MG63 (cell line): ENCODE measurements around the gene VPS13D. TPM values are rescaled to one million over a fixed set of nuclear protein-coding genes. Genes with fewer than 3 reads are reported as not detected.

Experiments
- DNase-seq: peaks from one replicate; pipeline ENCODE4 v3.0.0-alpha.2; 2020
- H3K27me3 ChIP-seq: fragments of 250-450 bp; sonication (Bioruptor Pico); 2 replicates; pipeline ENCODE4 v1.5.1; 2020; ENCODE audit warnings: mild to moderate bottlenecking, moderate library complexity
- H3K36me3 ChIP-seq: fragments of 250-450 bp; sonication (Bioruptor Pico); 2 replicates; pipeline ENCODE4 v1.5.1; 2020; ENCODE audit warnings: mild to moderate bottlenecking, moderate library complexity
- H3K4me3 ChIP-seq: fragments of 250-450 bp; sonication (Bioruptor Pico); 2 replicates; pipeline ENCODE4 v1.5.1; 2020; ENCODE audit warnings: mild to moderate bottlenecking, moderate library complexity
- H3K9me3 ChIP-seq: fragments of 250-450 bp; sonication (Bioruptor Pico); 2 replicates; pipeline ENCODE4 v1.5.1; 2020; ENCODE audit warnings: mild to moderate bottlenecking, moderate library complexity
- total RNA-seq: library from RNA; depleted of rRNA; stranded (reverse); fragments of >200 nt; shearing (Covaris generic); gene quantifications from 2 replicates; pipeline ENCODE4 v1.2.3, GENCODE V29; 2014; ENCODE audit warnings: low replicate concordance

The VPS13D gene
- total RNA-seq, 1 experiment from 2014 or later = 12.1 TPM

- no peaks in the 10 kb centered on the region for H3K9me3 ChIP-seq
- DNase-seq = no peak
- peaks cover 48% of the 10 kb centered on the region for H3K36me3 ChIP-seq
- H3K27me3 ChIP-seq = no peaks in the 10 kb centered on the region
- H3K4me3 ChIP-seq = no peak overlapping the region
Measured at GRCh38 chr1:12336413-12336812, 106.6 kb downstream of the VPS13D start.

DNA sequence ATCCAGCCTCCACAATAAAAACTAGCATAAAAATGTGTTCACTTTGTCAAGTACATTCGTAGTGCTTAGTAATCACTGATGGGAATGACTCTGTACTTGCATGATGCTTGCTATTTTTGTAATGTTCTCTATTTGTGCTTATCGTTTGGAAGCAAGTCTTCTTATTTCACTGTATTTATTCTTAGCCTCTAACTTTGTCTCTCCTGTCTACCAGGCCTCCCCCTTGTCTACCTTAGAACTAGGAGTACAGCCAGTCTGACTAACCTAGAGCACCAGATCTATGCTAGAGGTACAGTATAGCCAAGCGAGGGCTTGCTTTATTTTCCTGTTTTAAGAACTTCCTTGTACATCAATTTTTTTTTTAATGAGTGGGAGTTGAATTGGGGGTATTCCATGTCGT is 108.2 kb downstream of the VPS13D start:
- no peak overlapping the region for H3K4me3 ChIP-seq
- no peak for DNase-seq

DNA sequence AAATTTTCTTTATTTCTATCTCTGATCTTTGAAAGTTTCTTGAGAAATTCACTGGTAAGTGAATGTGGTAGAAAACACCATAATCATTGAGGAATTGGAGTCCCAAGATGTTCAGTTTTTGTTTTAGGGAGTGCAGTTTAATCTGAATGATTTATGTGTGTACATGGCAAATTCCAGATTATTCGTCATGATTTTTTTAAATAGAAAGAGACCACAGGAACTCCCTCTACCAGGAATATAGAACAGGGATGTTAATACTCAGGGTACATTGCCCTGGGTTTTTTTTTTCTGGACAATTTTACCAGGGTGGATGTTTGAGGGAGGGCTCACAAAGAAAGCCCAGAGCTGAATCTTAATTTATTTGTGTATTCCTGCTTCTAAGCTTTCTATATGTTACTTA is 109.0 kb downstream of the VPS13D start:
- Histone ChIP-seq H3K4me3 (no peak overlapping the region), H3K27me3 (no peaks in the 10 kb centered on the region), H3K36me3 (peaks cover 33% of the 10 kb centered on the region), H3K9me3 (no peaks in the 10 kb centered on the region)
- no peak for DNase-seq

More for the DNA sequence above, 108.2 kb downstream of the VPS13D start:
- no peaks in the 10 kb centered on the region for H3K27me3 ChIP-seq
- H3K9me3 ChIP-seq = no peaks in the 10 kb centered on the region
- peaks cover 41% of the 10 kb centered on the region for H3K36me3 ChIP-seq

DNA sequence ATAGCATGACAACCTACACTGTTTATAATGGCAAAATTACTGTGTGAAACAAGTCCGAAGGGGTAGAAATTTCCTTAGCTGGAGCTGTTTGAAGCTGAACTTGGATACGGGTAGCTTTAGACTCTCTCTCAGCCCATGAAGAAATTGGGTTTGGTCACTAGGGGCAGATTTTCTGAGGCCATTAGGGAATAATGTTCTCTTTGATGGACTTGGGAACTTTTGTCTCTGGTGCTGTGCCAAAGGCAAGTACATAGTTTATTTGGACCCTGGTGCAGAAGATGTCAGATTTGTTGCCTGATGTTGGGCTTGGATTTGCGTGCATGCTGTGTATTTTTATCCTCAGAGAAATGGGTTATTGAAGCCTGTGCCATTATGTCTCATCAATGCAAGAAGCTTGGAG is 109.6 kb downstream of the VPS13D start:
- Histone ChIP-seq H3K9me3 (no peaks in the 10 kb centered on the region), H3K36me3 (peaks cover 27% of the 10 kb centered on the region), H3K4me3 (no peak overlapping the region), H3K27me3 (no peaks in the 10 kb centered on the region)
- DNase-seq = no peak

DNA sequence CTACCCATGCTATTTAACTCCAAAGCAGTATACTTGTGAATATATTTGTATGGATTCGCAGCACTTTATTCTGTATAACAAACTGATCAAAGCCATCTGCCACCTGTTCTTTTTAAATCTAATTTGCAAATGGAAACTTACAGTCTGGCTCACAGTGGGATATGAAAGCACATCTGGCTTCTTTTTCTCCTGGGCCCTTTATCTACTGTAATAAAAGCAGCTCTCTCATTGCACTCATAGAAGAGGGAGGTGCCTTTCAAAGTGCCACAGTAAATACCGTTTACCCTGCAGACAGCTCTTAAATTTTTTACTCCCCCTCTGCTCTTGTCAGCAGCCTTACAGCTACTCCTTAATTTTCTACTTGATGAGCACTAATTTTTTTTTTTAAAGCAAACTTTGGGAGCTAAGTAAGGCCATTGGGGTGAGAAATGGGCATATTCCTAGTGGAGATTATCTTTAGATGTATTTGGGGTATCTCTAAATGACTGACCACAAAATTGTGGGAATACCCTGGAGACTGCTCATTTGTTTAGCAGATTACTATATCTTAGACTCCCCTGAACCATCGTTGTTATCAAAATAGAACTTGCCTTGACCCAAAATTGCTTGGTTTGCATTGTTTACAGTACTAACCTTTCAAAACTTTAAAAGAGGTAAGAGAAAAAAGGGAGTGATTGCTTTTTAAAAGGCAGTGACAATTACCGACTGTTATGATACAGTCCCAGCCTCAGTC is 110.1 kb downstream of the VPS13D start:
- H3K36me3 ChIP-seq = peaks cover 22% of the 10 kb centered on the region
- H3K4me3 ChIP-seq = no peak overlapping the region
- H3K9me3 ChIP-seq = no peaks in the 10 kb centered on the region
- no peaks in the 10 kb centered on the region for H3K27me3 ChIP-seq
- no peak for DNase-seq

GRCh38 chr1:12340544-12340930 is 110.7 kb downstream of the VPS13D start:
- DNase-seq = no peak
- Histone ChIP-seq H3K9me3 (no peaks in the 10 kb centered on the region), H3K4me3 (no peak overlapping the region), H3K36me3 (peaks cover 20% of the 10 kb centered on the region), H3K27me3 (no peaks in the 10 kb centered on the region)

GRCh38 chr1:12341667-12342066 is 111.8 kb downstream of the VPS13D start:
- DNase-seq = no peak
- Histone ChIP-seq H3K4me3 (no peak overlapping the region), H3K27me3 (no peaks in the 10 kb centered on the region), H3K36me3 (peaks cover 23% of the 10 kb centered on the region), H3K9me3 (no peaks in the 10 kb centered on the region)

DNA sequence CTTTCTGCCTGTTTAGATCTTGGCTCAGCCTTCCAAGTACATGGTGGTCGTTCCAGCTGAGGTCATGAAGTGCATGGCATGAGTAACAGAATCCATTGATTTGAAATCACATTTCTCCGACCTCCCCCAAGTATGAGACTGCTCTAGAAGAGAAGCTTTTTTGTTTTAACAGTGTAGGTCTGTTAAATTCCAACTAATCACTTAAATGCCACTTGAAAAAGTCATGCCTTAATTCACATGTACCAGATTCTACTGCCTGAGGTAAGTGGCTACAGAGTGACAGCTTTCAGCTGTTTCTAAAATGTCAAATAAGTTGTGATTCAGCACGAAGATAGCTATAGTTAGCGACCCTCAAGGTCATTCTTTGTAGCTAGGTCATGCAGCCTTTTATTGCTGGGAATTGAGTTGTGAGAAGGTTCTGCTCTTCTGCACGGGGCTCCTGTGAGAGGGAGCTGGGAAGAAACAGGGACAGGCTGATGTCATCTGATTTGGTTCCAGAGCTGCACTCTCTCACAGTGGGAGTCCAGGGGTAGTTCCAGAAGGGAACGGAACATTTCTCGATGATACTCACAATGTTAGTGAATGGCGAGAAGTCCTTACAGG is 112.7 kb downstream of the VPS13D start:
- Histone ChIP-seq H3K4me3 (no peak overlapping the region), H3K9me3 (no peaks in the 10 kb centered on the region), H3K36me3 (peaks cover 28% of the 10 kb centered on the region), H3K27me3 (no peaks in the 10 kb centered on the region)
- DNase-seq = no peak

GRCh38 chr1:12343823-12344487 is 114.1 kb downstream of the VPS13D start:
- H3K27me3 ChIP-seq = no peaks in the 10 kb centered on the region
- no peak for DNase-seq
- H3K4me3 ChIP-seq = no peak overlapping the region
- H3K9me3 ChIP-seq = no peaks in the 10 kb centered on the region; the same call in none of the 2 replicates
- H3K36me3 ChIP-seq = peaks cover 41% of the 10 kb centered on the region

DNA sequence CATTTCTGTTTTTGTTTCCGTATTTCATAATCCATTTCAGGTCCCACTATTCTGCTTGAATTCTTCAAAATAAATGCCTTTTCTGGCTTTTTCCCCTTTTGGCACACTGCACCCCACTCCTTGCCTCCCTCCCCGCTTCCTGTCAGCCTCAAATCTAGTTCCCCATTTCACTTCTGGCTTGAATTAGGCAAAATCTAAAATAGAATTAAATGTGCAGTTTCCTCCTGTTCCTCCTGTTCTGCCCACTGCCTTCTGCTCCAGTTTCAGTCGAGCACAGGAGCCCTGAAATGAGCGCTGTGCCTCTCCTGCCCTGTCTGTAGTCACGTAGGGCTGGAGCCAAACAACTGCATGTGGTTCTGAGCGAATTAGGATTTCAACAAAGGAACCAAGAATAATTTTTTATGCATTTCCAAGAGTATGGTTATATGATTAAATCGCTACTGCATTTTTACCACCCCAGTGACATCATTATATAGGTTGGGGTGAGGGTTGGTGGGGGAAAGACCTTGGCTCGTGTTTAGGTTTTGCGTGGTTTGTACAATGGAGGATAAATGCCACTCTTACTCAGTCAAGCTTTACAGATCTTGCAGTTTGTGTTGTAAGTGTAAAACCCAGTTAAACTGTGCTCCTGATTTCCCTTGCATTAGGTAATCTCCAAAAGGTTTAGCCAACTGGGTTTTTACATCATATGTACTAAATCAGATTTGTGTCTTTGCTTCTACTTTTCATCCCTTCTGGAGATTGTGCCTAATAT is 114.9 kb downstream of the VPS13D start:
- Histone ChIP-seq H3K27me3 (no peaks in the 10 kb centered on the region), H3K36me3 (peaks cover 45% of the 10 kb centered on the region), H3K9me3 (peaks cover 4% of the 10 kb centered on the region), H3K4me3 (no peak overlapping the region)
- DNase-seq = no peak

- Histone ChIP-seq H3K27me3 (no peaks in the 10 kb centered on the region), H3K36me3 (peaks cover 53% of the 10 kb centered on the region), H3K9me3 (peaks cover 8% of the 10 kb centered on the region), H3K4me3 (no peak overlapping the region)
- DNase-seq = no peak
Measured at GRCh38 chr1:12345350-12346217, 115.8 kb downstream of the VPS13D start.

- DNase-seq = no peak
- peaks cover 12% of the 10 kb centered on the region for H3K9me3 ChIP-seq
- no peaks in the 10 kb centered on the region for H3K27me3 ChIP-seq
- no peak overlapping the region for H3K4me3 ChIP-seq
- peaks cover 59% of the 10 kb centered on the region for H3K36me3 ChIP-seq
Measured at GRCh38 chr1:12346483-12347151, 116.8 kb downstream of the VPS13D start.

- peaks cover 68% of the 10 kb centered on the region for H3K36me3 ChIP-seq
- no peaks in the 10 kb centered on the region for H3K27me3 ChIP-seq
- H3K4me3 ChIP-seq = no peak overlapping the region
- peaks cover 12% of the 10 kb centered on the region for H3K9me3 ChIP-seq
- DNase-seq = no peak
Measured at GRCh38 chr1:12348113-12348512, 118.3 kb downstream of the VPS13D start.

DNA sequence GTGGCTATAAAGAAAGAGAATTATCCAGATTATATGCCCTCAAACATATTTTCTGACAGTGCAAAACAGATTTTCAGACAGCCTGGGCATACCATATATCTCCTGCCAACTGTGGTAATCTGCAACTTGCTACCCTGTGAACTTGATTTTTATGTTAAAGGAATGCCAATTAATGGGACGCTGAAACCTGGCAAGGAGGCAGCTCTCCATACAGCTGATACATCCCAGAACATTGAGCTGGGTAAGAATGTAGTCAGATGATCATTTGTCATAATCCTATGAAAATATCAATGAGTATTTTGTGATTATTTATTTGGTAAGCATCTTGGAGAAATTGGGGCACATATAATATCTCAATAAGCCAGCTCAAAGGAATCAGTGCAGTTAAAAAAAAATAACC is 124.2 kb downstream of the VPS13D start:
- Histone ChIP-seq H3K27me3 (no peaks in the 10 kb centered on the region), H3K36me3 (peaks cover 48% of the 10 kb centered on the region)

GRCh38 chr1:12356004-12356890 is 126.4 kb downstream of the VPS13D start:
- H3K4me3 ChIP-seq = no peak overlapping the region
- no peaks in the 10 kb centered on the region for H3K9me3 ChIP-seq
- DNase-seq = peak; percentile 70
- peaks cover 29% of the 10 kb centered on the region for H3K36me3 ChIP-seq
- H3K27me3 ChIP-seq = no peaks in the 10 kb centered on the region

More for the DNA sequence above, 124.2 kb downstream of the VPS13D start:
- DNase-seq = no peak
- H3K4me3 ChIP-seq = no peak overlapping the region
- peaks cover 12% of the 10 kb centered on the region for H3K9me3 ChIP-seq
